SKM-1 treated with dmso at 0.1 percent for 144 hours (cell line): ENCODE data around the gene SRSF6.
"Not testable (repeated sequence)": the region's sequence is repeated elsewhere in the genome, so short reads cannot be mapped to it uniquely, and the experiment has no call there.

ENCODE experiments used
- DNase-seq: peaks from one replicate; lab custom pipeline; 2025; ENCODE audit not compliant: unreplicated experiment; lab: John Stamatoyannopoulos, UW

The SRSF6 gene

GRCh38 chr20:43473381-43473704 is 15.6 kb downstream of the SRSF6 start:
- no peak for DNase-seq

- DNase-seq = no peak
Observed at GRCh38 chr20:43477193-43477592, 19.5 kb downstream of the SRSF6 start.

GRCh38 chr20:43477619-43478018 is 19.9 kb downstream of the SRSF6 start:
- DNase-seq = no peak

GRCh38 chr20:43490038-43490437 is 32.3 kb downstream of the SRSF6 start:
- no peak for DNase-seq

GRCh38 chr20:43492101-43492500 is 34.4 kb downstream of the SRSF6 start:
- no peak for DNase-seq

GRCh38 chr20:43495388-43495787 is 37.7 kb downstream of the SRSF6 start:
- DNase-seq = no peak

- not testable (repeated sequence) for DNase-seq
Observed at GRCh38 chr20:43502021-43502420, 44.3 kb downstream of the SRSF6 start.

- no peak for DNase-seq
Observed at GRCh38 chr20:43506238-43506637, 48.5 kb downstream of the SRSF6 start.

GRCh38 chr20:43507150-43508080 is 49.7 kb downstream of the SRSF6 start, which contains the start of gene L3MBTL1:
TSS of gene L3MBTL1 (plus strand) at chr20:43507697. CDS start at chr20:43513504, 5,807 bp downstream.
- no peak for DNase-seq

- DNase-seq = no peak
Observed at GRCh38 chr20:43508106-43508505, 50.4 kb downstream of the SRSF6 start.

- no peak for DNase-seq
Observed at GRCh38 chr20:43508604-43509040, 50.9 kb downstream of the SRSF6 start.

- no peak for DNase-seq
Observed at GRCh38 chr20:43511879-43512278, 54.2 kb downstream of the SRSF6 start.

- no peak for DNase-seq
Observed at GRCh38 chr20:43513372-43513930, 55.8 kb downstream of the SRSF6 start.
